ENCODE data around the gene PROS1.

GRCh38 chr3:93843981-93844380 lies 129.7 kb downstream of the PROS1 start:
- TF ChIP-seq CTCF (IDR thresholded peaks at IDR 0.05) (no peak), SMC3 (IDR thresholded peaks at IDR 0.05; ENCODE audit: low read depth, low read length) (no peak), SIN3A (IDR thresholded peaks at IDR 0.05; ENCODE audit: borderline replicate concordance, low read depth, low read length) (no peak), TCF12 (IDR thresholded peaks at IDR 0.05) (peak; percentile 59), GATA2 (CRISPR knock-in tag; IDR thresholded peaks at IDR 0.05) (no peak), USF1 (IDR thresholded peaks at IDR 0.05; ENCODE audit: borderline replicate concordance, low read depth) (no peak), POLR2AphosphoS5 (IDR thresholded peaks at IDR 0.05; ENCODE audit: low read depth, low read length) (no peak), GABPA (IDR thresholded peaks at IDR 0.05; ENCODE audit: low read depth) (no peak), ZBTB33 (IDR thresholded peaks at IDR 0.05; ENCODE audit: borderline replicate concordance, low read depth) (no peak), YY1 (IDR thresholded peaks at IDR 0.05; ENCODE audit: low read depth) (no peak), EZH2phosphoT487 (IDR thresholded peaks at IDR 0.05; ENCODE audit: borderline replicate concordance, low read depth) (no peak)
- TF ChIP-seq, protein P1, sequence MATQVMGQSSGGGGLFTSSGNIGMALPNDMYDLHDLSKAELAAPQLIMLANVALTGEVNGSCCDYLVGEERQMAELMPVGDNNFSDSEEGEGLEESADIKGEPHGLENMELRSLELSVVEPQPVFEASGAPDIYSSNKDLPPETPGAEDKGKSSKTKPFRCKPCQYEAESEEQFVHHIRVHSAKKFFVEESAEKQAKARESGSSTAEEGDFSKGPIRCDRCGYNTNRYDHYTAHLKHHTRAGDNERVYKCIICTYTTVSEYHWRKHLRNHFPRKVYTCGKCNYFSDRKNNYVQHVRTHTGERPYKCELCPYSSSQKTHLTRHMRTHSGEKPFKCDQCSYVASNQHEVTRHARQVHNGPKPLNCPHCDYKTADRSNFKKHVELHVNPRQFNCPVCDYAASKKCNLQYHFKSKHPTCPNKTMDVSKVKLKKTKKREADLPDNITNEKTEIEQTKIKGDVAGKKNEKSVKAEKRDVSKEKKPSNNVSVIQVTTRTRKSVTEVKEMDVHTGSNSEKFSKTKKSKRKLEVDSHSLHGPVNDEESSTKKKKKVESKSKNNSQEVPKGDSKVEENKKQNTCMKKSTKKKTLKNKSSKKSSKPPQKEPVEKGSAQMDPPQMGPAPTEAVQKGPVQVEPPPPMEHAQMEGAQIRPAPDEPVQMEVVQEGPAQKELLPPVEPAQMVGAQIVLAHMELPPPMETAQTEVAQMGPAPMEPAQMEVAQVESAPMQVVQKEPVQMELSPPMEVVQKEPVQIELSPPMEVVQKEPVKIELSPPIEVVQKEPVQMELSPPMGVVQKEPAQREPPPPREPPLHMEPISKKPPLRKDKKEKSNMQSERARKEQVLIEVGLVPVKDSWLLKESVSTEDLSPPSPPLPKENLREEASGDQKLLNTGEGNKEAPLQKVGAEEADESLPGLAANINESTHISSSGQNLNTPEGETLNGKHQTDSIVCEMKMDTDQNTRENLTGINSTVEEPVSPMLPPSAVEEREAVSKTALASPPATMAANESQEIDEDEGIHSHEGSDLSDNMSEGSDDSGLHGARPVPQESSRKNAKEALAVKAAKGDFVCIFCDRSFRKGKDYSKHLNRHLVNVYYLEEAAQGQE (IDR thresholded peaks at IDR 0.05; ENCODE audit: low read depth, low read length), result no peak
